Naive thymus-derived CD4-positive, alpha-beta T cell (primary cell): Measurements from ENCODE around the gene CTTNBP2NL. TPM values are rescaled to one million over a fixed set of nuclear protein-coding genes. Genes with fewer than 3 reads are reported as not detected.
A peak's percentile ranks its signal among the peaks of the same experiment; 100 is the strongest.
"Not testable (repeated sequence)": the region's sequence is repeated elsewhere in the genome, so short reads cannot be mapped to it uniquely, and the experiment has no call there.

Experiments used
- ATAC-seq: fragments of 150-1000 bp; cut with Tn5 transposase; 2 replicates; pipeline ENCODE4 v1.10.0; 2021; ENCODE audit warnings: mild to moderate bottlenecking, moderate library complexity
- CTCF ChIA-PET: fragments of 350-600 bp; sonication (Branson Sonifier 250); formaldehyde crosslinking; loops from one replicate; lab custom pipeline; 2021; ENCODE audit warnings: antibody characterized with exemption; lab: Charles Lee
- POLR2A ChIA-PET: fragments of 350-600 bp; sonication (Branson Sonifier 250); formaldehyde crosslinking; loops from one replicate; lab custom pipeline; 2021; ENCODE audit warnings: antibody characterized with exemption, inconsistent platforms; lab: Charles Lee
- DNase-seq, 9 donors: peaks; one replicate each; pipeline versions ENCODE4 v3.0.0 to v3.0.0-alpha.2; 2020 to 2022; ENCODE audit warnings: mixed read lengths in 1 of 9
- H3K27ac ChIP-seq: one replicate; pipeline ENCODE4 v1.7.0; 2013; ENCODE audit warnings: mild to moderate bottlenecking, low read depth, low read length, moderate library complexity
- H3K27me3 ChIP-seq, 2 donors: one replicate each; pipeline ENCODE4 v1.7.0; 2013; ENCODE audit warnings: low read length in 2 of 2, mild to moderate bottlenecking in 2 of 2, moderate library complexity in 2 of 2; ENCODE audit not compliant: control insufficient read depth in 2 of 2, insufficient read depth in 2 of 2
- H3K36me3 ChIP-seq, 3 experiments: 1 replicate in 2 of 3; 2 replicates in 1 of 3; pipeline ENCODE4 v1.7.0; 2013; ENCODE audit warnings: low read length in 3 of 3, mild to moderate bottlenecking in 3 of 3, moderate library complexity in 1 of 3; ENCODE audit not compliant: insufficient read depth in 3 of 3, control insufficient read depth in 2 of 3
- H3K4me1 ChIP-seq, 2 donors: one replicate each; pipeline ENCODE4 v1.7.0; 2013; ENCODE audit warnings: low read length in 2 of 2, mild to moderate bottlenecking in 2 of 2, moderate library complexity in 1 of 2; ENCODE audit not compliant: control insufficient read depth in 2 of 2, insufficient read depth in 2 of 2
- H3K4me3 ChIP-seq: 2 replicates; pipeline ENCODE4 v1.7.0; 2013; ENCODE audit warnings: mild to moderate bottlenecking, low read length
- H3K9me3 ChIP-seq, 3 experiments: 1 replicate in 2 of 3; 2 replicates in 1 of 3; pipeline ENCODE4 v1.7.0; 2013; ENCODE audit warnings: low read length in 3 of 3; ENCODE audit not compliant: control insufficient read depth in 2 of 3
- H3K27ac Mint-ChIP-seq, 9 donors: one replicate each; pipeline ENCODE4 v1.8.0; 2020 to 2022; ENCODE audit warnings: mixed read lengths in 9 of 9, mild to moderate bottlenecking in 8 of 9, moderate library complexity in 5 of 9, inconsistent platforms in 2 of 9
- H3K27me3 Mint-ChIP-seq, 5 donors: one replicate each; pipeline ENCODE4 v1.8.0; 2021 to 2022; ENCODE audit warnings: mixed read lengths in 5 of 5, mild to moderate bottlenecking in 1 of 5
- H3K36me3 Mint-ChIP-seq, 5 donors: one replicate each; pipeline ENCODE4 v1.8.0; 2020 to 2022; ENCODE audit warnings: mixed read lengths in 5 of 5, mild to moderate bottlenecking in 3 of 5, inconsistent platforms in 1 of 5
- H3K4me1 Mint-ChIP-seq, 7 donors: one replicate each; pipeline ENCODE4 v1.8.0; 2020 to 2022; ENCODE audit warnings: mixed read lengths in 7 of 7, mild to moderate bottlenecking in 3 of 7, inconsistent platforms in 1 of 7
- H3K4me3 Mint-ChIP-seq, 10 donors: one replicate each; pipeline ENCODE4 v1.8.0; 2020 to 2022; ENCODE audit warnings: mild to moderate bottlenecking in 10 of 10, mixed read lengths in 10 of 10, moderate library complexity in 6 of 10, inconsistent platforms in 2 of 10
- H3K9me3 Mint-ChIP-seq, 11 donors: one replicate each; pipeline ENCODE4 v1.8.0; 2020 to 2022; ENCODE audit warnings: mixed read lengths in 11 of 11, mild to moderate bottlenecking in 4 of 11, inconsistent platforms in 1 of 11, moderate library complexity in 1 of 11
- intact Hi-C, 2 donors: fragments of 100-400 bp; cut with micrococcal nuclease; formaldehyde crosslinking; loops; one replicate each; pipeline ENCODE4 v1.15.1; 2023
- polyA plus RNA-seq, 2 donors: library from polyadenylated mRNA; unstranded; fragments of 300-500 nt; fragmentation: Illumina TruSeq; gene quantifications; one replicate each; pipeline ENCODE4 v1.2.3, GENCODE V29; 2021
- total RNA-seq, 6 experiments: library from RNA in 5 of 6; stranded (reverse) in 5 of 6; gene quantifications; 1 replicate in 5 of 6; 2 replicates in 1 of 6; pipeline ENCODE4 v1.2.3 and lab custom pipeline; 2021 to 2026

Gene CTTNBP2NL
- total and polyA plus RNA-seq, 7 experiments from 2014 or later = 0.32 to 1.8 (median 0.90) TPM; not detected in 2

DNA sequence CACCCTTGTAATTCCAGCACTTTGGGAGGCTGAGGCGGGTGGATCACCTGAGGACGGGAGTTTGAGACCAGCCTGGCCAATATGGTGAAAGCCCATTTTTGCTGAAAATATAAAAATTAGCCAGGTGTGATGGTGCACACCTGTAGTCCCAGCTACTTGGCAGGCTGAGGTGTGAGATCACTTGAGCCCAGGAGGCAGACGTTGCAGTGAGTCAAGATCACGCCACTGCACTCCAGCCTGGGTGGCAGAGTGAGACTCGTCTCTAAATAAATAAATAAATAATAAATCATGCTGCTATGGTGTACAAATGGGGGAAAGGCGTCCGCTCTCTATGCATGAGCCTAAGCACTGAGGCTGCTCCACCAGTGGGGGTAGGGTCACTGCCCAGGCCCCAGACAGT lies 74.3 kb downstream of the CTTNBP2NL start:
- Mint-ChIP-seq H3K27me3 (peaks cover 33 to 53% (median 44%) of the 10 kb centered on the region in 5 donors), H3K4me1 (peaks cover 0 to 17% (median 9%) of the 10 kb centered on the region in 7 donors), H3K9me3 (peaks cover 0 to 11% (median 3%) of the 10 kb centered on the region in 11 donors)
- CTCF ChIA-PET = interaction anchor here (1.5 kb wide), 1 partner anchor 79 kb away, joined by 6 read pairs; no protein-coding TSS in a partner anchor
- H3K4me3 Mint-ChIP-seq, H3K36me3 ChIP-seq, DNase-seq, H3K36me3 Mint-ChIP-seq, H3K9me3 ChIP-seq, intact Hi-C loops, H3K27ac Mint-ChIP-seq, POLR2A ChIA-PET, ATAC-seq, H3K4me1 ChIP-seq, H3K27ac ChIP-seq, H3K27me3 ChIP-seq, H3K4me3 ChIP-seq: not testable (repeated sequence)

DNA sequence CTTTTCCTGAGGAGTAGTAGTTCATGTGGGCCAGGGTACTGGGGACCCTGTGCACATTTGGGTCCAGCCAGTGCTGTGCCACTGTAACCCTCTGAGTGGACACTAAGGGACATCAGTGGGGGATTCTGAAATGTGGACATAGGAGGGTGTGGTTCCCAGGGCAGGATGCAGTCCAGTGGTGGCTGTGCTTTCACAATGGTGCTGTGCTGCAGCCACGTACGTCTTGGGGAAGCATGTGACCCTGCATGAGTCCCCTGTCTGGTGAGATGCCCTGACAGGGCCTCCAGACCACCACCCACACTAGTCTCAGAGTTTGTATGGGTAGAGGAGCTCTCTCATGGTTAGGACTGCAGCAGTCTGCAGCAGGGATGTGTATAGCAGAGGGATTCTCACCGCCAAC lies 75.0 kb downstream of the CTTNBP2NL start:
- H3K4me1 ChIP-seq = peaks cover 0 to under 1% of the 10 kb centered on the region in 2 donors
- Mint-ChIP-seq H3K27me3 (peaks cover 34 to 57% (median 41%) of the 10 kb centered on the region in 5 donors), H3K4me1 (peaks cover 0 to 11% (median 9%) of the 10 kb centered on the region in 7 donors), H3K36me3 (peaks cover 0 to 4% (median 0%) of the 10 kb centered on the region in 5 donors), H3K27ac (no peak overlapping the region), H3K4me3 (no peak overlapping the region), H3K9me3 (peaks cover 0 to 17% (median 5%) of the 10 kb centered on the region in 11 donors)
- no peaks in the 10 kb centered on the region for H3K27me3 ChIP-seq
- H3K9me3 ChIP-seq = no peaks in the 10 kb centered on the region
- intact Hi-C loops = no loop called here
- DNase-seq (no peak), ATAC-seq (no peak)
- POLR2A ChIA-PET = no interaction called here
- H3K27ac ChIP-seq = no peak overlapping the region
- CTCF ChIA-PET = no interaction called here
- H3K4me3 ChIP-seq = no peak overlapping the region
- no peaks in the 10 kb centered on the region for H3K36me3 ChIP-seq

DNA sequence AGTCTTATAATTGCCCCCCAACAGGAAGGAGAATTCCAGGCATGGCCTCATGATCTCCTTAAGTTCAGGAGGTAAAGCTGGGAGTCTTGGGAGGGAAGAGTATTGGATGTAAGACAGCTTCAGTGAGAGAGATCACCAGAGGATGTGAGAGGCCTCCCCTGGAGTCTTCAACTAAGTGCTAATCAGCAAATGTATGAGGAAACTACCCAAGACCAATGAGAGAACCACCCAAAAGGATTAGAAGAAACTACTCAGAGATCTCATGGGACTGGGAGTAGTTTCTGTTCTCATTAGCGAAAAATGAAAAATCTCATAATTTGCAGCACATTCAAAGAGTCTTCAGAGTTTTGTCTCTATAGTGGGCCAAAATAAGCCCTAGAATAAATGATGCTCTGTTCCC lies 76.1 kb downstream of the CTTNBP2NL start:
- H3K36me3 Mint-ChIP-seq = peaks cover 0 to 6% (median 2%) of the 10 kb centered on the region in 5 donors
- no peaks in the 10 kb centered on the region for H3K4me1 Mint-ChIP-seq
- H3K4me3 Mint-ChIP-seq = no peak overlapping the region
- intact Hi-C loops = no loop called here
- POLR2A ChIA-PET = no interaction called here
- no peaks in the 10 kb centered on the region for H3K27me3 ChIP-seq
- H3K4me1 ChIP-seq = no peaks in the 10 kb centered on the region
- H3K27ac ChIP-seq = no peak overlapping the region
- H3K27ac Mint-ChIP-seq = no peak overlapping the region
- H3K36me3 ChIP-seq = no peaks in the 10 kb centered on the region
- DNase-seq (no peak), ATAC-seq (no peak)
- H3K27me3 Mint-ChIP-seq = peaks cover 37 to 57% (median 41%) of the 10 kb centered on the region in 5 donors
- CTCF ChIA-PET = no interaction called here
- no peak overlapping the region for H3K4me3 ChIP-seq
- H3K9me3 Mint-ChIP-seq = peaks cover 0 to 29% (median 14%) of the 10 kb centered on the region in 11 donors
- H3K9me3 ChIP-seq = peaks cover 0 to 8% (median 4%) of the 10 kb centered on the region in 3 experiments

DNA sequence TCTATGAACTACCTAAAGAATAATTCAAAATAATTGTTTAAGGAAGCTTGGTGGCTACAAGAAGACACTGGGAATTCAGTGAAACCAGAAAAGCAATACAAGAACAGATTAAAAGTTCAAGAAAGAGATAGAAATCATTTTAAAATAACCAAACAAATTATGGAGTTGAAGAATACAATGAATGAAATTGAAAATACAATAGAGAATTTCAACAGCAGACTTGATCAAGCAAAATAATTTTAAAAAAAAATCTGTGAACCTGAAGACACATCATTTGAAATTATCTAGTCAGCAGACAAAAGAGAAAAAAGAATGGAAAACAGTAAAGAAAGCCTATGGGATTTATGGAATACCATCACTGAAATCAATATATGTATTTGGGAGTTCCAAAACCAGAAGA lies 81.5 kb downstream of the CTTNBP2NL start:
- DNase-seq (no peak), ATAC-seq (no peak)
- ChIA-PET CTCF (no interaction called here), POLR2A (no interaction called here)
- H3K36me3 ChIP-seq = no peaks in the 10 kb centered on the region
- H3K9me3 ChIP-seq = peaks cover 0 to 21% (median 4%) of the 10 kb centered on the region in 3 experiments
- no peak overlapping the region for H3K4me3 ChIP-seq
- H3K27me3 ChIP-seq = no peaks in the 10 kb centered on the region
- peaks cover 4 to 20% (median 14%) of the 10 kb centered on the region in 5 donors for H3K36me3 Mint-ChIP-seq
- no peak overlapping the region for H3K27ac ChIP-seq
- intact Hi-C loops = no loop called here
- no peaks in the 10 kb centered on the region for H3K4me1 Mint-ChIP-seq
- peaks cover 26 to 38% (median 33%) of the 10 kb centered on the region in 5 donors for H3K27me3 Mint-ChIP-seq
- H3K9me3 Mint-ChIP-seq = peaks cover 0 to 65% (median 29%) of the 10 kb centered on the region in 11 donors
- H3K4me3 Mint-ChIP-seq = no peak overlapping the region
- H3K27ac Mint-ChIP-seq = no peak overlapping the region
- no peaks in the 10 kb centered on the region for H3K4me1 ChIP-seq

DNA sequence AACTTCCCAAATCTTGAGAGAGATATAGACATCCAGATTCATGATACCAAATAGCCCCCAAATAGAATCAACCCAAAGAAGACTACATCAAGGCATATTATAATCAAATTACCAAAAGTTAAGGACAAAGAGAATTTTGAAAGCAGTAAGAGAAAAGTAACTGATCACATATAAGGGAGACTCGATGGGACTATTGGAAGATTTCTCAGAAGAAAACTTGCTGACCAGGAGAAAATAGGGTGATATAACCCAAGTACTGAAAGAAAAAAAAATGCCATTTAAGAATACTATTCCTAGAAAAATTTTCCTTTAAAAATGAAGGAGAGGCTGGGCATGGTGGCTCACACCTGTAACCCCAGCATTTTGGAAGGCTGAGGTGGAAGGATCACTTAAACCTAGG lies 82.3 kb downstream of the CTTNBP2NL start:
- Histone ChIP-seq H3K27me3 (no peaks in the 10 kb centered on the region), H3K4me1 (no peaks in the 10 kb centered on the region), H3K36me3 (no peaks in the 10 kb centered on the region), H3K4me3 (no peak overlapping the region), H3K27ac (no peak overlapping the region), H3K9me3 (peaks cover 0 to 21% (median 4%) of the 10 kb centered on the region in 3 experiments)
- Mint-ChIP-seq H3K27me3 (peaks cover 25 to 35% (median 26%) of the 10 kb centered on the region in 5 donors), H3K4me1 (no peaks in the 10 kb centered on the region), H3K4me3 (no peak overlapping the region), H3K36me3 (peaks cover 4 to 20% (median 14%) of the 10 kb centered on the region in 5 donors), H3K9me3 (peaks cover 0 to 65% (median 29%) of the 10 kb centered on the region in 11 donors), H3K27ac (peak overlapping the region in 1 of 9 donors; percentile 62)
- DNase-seq (no peak), ATAC-seq (no peak)
- CTCF ChIA-PET = no interaction called here
- intact Hi-C loops = no loop called here
- POLR2A ChIA-PET = no interaction called here

DNA sequence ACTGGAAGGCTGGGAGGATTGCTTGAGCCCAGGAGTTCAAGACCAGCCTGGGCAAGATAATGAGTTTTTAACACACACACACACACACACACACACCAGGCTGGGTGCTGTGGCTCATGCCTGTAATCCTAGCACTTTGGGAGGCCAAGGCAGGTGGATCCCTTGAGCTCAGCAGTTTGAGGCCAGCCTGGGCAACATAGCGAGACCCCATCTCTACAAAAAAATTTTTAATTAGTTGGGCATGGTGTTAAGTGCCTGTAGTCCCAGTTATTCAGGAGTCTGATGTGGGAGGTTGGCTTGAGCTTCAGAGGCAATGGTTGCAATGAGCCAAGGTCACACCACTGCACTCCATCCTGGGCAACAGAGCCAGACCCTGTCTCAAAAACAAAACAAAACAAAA lies 90.0 kb downstream of the CTTNBP2NL start:
- H3K36me3 Mint-ChIP-seq, H3K9me3 ChIP-seq, POLR2A ChIA-PET, intact Hi-C loops, H3K27ac Mint-ChIP-seq, H3K4me1 Mint-ChIP-seq, DNase-seq, ATAC-seq, H3K9me3 Mint-ChIP-seq, H3K27me3 ChIP-seq, H3K4me3 Mint-ChIP-seq, H3K4me1 ChIP-seq, H3K4me3 ChIP-seq, H3K36me3 ChIP-seq, H3K27ac ChIP-seq: not testable (repeated sequence)
- CTCF ChIA-PET = interaction anchor here (1.2 kb wide), 1 partner anchor 20 kb away, joined by 4 read pairs; no protein-coding TSS in a partner anchor
- peaks cover 6 to 19% (median 16%) of the 10 kb centered on the region in 5 donors for H3K27me3 Mint-ChIP-seq

DNA sequence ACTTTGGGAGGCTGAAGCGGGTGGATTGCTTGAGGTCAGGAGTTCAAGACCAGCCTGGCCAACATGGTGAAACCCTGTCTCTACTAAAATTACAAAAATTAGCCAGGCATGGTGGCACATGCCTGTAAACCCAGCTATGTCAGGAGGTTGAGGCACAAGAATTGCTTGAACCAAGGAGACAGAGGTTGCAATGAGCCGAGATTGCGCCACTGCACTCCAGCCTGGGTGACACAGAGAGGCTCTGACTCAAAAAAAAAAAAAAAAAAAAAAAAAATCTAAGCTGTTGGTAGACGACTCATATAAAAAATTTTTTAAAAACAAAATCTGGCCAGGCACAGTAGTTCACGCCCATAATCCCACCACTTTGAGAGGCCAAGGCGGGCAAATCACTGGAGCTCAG lies 91.7 kb downstream of the CTTNBP2NL start:
- H3K36me3 ChIP-seq, DNase-seq, POLR2A ChIA-PET, H3K27ac Mint-ChIP-seq, H3K27ac ChIP-seq, H3K9me3 Mint-ChIP-seq, H3K4me1 Mint-ChIP-seq, H3K4me3 Mint-ChIP-seq, intact Hi-C loops, H3K4me3 ChIP-seq, H3K9me3 ChIP-seq, ATAC-seq, H3K27me3 ChIP-seq, H3K4me1 ChIP-seq, H3K36me3 Mint-ChIP-seq: not testable (repeated sequence)
- CTCF ChIA-PET = interaction anchor here (0.6 kb wide), 1 partner anchor 22 kb away, joined by 5 read pairs; no protein-coding TSS in a partner anchor
- H3K27me3 Mint-ChIP-seq = peaks cover 10 to 20% (median 13%) of the 10 kb centered on the region in 5 donors
